ENCODE results near the gene PKP3.
"Not testable (repeated sequence)": the region's sequence is repeated elsewhere in the genome, so short reads cannot be mapped to it uniquely, and the experiment has no call there.

Gene PKP3

DNA sequence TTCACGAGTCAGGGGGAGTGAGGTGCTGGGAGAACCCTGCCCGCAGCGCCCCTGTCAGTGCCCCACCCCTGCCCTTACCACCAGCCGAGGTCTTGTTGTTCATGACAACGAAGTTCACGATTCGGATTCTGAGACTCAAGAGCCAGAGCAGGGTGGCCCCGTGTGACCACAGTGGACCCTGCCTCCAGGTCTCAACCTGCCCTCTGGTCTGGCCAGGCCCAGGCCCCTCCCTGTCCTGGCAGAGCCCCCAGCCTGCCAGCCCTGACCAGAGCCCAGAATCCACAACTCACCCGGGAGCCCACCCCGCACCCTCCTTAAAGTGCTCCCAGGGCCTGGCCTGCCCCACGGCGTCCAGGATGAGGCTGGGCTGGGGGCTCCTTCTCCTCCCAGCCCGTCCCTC is 37.9 kb downstream of the PKP3 start:
- DNase-seq: no peak

GRCh38 chr11:432501-433100 is 38.6 kb downstream of the PKP3 start:
- DNase-seq: no peak

DNA sequence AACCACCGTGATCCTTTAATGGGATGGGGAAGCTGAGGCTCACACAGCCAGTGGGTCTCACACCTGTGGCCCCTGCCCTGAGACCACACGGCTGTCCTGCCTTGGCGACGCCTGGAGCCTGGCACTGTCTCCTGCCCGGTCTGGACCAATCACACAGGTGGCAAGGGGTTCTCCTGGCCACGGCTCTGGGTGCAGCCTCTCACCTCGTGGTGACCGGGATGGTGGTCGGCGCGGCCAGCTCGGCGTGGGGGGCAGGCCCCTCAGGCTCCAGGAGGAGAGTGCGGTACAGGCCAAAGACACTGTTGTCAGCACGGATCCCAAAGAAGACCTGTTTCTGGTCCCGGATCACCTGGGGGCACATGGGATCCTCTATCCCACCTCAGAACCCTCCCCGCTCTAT is 39.1 kb downstream of the PKP3 start:
- no peak for DNase-seq

GRCh38 chr11:433641-434040 is 39.6 kb downstream of the PKP3 start:
- DNase-seq: no peak

DNA sequence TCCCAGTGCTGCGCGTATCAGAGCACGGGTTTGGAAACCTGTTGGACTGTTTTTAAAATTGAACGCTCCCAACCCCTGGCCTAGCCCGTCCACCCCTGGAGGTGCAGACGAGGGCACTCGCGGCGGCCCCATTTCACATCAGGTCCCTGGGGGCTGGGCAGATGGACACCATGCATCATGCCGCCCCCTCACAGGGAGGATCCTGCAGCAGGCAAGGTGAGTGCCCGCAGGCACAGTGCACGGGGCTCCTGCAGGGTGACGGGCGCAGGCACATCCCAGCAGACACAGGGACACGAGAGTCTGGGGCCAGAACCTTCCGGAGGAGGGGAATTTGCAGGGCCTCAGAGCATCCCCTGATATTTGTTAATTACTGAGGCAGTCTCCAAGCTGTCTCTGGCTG is 40.5 kb downstream of the PKP3 start:
- no peak for DNase-seq

GRCh38 chr11:434999-435740 is 41.2 kb downstream of the PKP3 start:
- not testable (repeated sequence) for DNase-seq

DNA sequence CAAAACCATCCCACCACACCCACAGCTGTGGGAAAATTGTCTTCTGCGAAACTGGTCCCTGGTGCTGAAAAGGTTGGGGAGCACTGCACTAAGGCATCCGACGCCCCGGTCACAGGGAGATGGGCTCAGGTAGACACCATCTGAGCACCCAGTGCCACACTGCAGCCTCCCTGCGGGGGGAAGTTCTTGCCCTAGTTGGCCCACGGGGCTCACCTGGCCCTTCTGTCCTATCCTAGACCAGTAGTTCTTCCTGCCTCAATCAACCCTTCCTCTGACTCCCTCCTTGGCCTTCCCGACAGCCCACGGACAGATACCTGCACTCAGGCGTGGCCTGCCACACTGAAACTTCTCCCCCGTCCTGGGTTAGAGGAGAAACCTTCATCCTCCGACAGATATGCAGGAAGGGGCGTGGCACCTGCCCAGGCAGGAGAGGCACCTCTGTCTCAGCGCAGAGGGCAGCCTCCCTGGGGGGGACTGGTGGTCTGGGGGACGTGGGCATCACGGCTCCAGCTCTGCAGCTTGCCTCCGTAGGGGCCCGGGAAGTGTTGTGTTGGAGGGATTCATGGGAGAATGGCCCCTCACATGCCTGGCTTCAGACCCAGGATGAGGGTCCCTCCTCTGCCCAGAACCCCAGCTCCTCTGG is 43.3 kb downstream of the PKP3 start:
- no peak for DNase-seq

DNA sequence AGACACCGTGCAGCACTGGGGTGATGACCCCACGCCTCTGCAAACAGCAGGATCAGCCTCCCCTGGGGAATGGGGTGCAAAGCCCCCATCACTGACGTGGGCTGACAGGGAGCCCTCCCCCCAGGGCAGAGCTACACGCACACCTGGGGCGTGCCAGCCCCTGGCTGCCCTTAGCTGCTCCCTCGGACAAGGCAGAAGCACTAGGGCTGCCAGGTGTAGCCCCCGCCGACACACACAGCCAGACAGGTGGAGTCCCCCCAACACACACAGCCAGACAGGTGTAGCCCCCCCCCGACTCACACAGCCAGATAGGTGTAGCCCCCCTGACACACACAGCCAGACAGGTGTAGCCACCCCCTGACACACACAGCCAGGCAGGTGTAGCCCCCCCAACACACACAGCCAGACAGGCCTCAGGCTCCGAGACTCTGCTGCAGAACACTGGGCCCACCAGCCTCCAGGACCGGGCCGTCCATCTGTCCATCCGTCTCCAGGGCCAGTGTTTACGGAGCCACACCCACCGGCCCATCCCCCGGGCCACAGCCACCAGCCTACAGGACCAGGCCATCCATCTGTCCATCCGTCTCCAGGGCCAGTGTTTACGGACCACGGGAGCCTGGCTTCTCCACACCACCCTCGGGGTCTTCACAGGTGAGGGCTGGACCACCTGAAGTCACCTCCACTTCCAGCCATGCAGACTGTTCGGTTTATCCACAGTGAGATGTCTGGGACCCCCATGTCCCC is 44.3 kb downstream of the PKP3 start:
- DNase-seq: no peak

DNA sequence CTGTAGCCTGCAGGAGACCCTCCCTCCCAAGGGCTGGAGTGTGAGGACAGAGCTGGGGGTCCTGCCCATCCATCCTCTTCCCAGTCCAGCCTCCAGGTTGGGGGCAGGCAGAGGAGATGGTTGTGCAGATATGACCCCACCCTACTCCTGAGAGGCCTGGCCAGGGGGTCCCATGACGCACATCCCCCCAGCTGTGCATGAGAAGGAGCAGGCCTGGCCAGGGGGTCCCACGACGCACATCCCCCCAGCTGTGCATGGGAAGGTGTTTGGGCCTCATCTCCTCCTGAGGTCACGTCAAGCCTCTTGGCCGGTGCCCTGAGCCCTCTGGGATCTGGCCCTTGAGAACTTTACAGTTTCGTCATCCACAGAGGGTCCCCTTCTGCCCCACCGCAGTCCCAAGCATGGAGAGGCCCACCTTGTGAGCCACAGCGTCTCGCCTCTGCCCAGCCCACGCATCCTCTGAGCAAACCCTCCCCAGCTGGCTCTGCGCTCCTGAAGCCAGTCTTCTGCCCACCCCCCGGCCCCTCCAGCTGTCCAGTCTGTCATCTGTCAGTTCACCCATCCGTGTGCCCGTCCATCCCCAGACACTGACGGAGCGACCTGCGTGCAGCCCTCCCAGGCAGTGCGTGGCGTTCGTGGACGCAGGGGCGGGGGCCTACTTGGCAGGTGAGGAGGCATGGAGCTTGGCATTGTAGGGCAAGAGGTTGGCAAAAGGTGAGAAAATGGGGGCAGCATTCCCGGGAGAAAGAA is 45.5 kb downstream of the PKP3 start:
- DNase-seq: no peak

DNA sequence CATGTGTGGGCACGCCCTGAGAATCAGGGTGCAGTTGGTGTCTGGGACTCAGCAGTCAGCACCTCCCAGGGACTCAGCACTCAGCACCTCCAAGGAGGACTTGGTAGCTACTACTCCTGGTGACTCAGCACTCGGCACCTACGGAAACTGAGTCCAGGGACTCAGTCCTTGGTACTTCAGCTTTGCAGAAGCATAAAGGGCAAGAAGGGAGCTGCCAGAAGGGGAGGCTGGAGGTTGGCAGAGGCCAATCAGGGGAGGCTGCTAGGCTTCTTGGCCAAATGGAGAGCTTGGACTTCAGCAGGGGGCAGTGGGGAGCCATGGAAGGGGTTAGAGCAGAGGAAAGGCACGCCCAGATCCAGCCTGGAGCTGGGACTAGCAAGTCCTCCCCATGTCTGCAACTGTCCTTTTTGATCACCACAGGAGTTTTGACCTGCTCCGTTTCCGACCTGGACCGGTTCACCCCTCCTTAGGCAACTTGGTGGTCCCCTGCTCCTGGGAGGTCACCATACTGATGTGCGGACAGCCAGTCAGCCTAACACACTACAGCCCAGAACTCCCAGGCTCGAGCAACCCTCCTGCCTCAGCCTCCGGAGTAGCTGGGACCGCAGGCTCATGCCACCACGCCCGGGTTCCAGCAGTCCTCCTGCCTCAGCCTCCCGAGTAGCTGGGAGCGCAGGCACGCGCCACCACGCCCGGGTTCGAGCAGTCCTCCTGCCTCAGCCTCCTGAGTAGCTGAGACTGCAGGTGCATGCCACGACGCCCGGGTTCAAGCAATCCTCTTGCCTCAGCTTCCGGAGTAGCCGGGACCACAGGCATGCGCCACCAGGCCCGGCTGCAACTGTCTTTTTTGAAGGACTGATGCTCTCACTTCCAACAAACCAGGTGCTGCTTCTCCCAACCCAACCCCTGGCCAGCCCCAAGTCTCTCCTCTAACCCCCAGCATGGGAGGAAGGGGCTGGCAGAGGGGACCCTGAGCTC is 46.3 kb downstream of the PKP3 start:
- no peak for DNase-seq

- DNase-seq: no peak
Observed at GRCh38 chr11:441043-441417, 47.0 kb downstream of the PKP3 start.

DNA sequence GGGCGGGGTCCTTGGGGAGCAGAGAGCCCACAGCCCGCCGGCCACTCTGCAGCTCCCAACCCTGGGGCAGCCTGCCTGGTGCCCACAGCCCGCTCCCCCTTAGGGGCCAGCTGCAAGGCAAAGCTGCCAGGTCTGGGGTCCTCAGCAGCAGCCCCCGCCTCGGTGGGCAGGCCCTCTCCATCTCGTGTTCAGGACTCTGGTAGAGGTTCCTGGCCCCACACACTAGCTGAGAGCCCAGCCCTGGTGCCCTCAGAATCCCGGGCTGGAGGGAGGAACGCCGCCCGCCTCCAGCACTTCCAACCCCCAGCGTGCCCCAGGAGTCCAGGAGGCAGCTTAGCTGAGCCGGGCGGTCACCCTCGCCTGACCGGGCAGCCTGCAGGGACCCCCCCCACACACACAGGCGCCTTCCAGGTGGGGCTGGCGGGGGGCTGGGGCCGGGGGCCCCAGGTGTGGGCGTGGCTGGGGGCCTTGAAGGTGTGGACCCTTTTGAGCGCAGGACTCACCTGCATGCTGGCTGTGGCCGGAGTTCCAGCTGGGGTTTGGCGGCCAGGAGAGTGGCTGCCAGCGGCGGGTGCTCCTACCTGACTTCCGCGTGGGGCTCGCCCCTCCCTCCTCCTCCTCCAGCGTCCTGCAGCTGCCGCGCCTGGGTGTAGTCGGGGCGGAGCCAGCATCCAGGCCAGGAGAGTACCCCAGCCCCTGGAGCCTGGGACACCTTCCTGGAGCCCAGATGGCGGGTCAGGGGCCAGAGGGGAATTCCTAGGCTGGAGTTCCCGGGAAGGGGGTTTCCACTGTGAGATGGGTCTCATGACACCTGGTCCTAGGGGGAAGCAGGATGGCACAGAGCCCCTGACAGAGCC is 47.6 kb downstream of the PKP3 start, which contains the start of gene ANO9:
Gene ANO9 (minus strand): TSS at position 594 of the 857 bp plus-strand sequence. CDS start 85 bp downstream, at position 509.
- DNase-seq: no peak

DNA sequence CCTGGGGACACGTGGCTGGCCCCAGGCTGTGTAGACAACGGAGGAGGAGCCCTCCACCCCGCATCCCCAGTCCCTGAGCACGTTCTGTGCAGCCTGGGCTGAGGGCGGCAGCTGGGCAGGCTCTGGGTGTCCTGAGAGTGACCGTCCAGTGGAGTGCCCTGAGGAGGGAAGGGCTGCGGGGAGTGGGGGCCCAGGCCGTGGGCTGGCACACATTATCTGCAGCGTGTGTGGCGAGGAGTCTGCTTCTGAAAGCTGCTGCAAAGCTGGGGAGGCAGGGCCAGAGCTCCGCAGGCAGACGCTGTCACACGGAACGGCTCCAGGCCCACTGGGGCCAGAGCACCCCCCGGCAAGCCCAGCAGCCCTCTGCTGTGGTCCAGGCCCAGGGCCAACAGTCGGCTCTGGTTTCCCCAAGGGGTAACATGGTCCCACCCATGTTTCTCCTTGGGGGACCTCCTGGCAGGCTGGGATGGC is 48.6 kb downstream of the PKP3 start:
- no peak for DNase-seq

GRCh38 chr11:443542-444199 is 49.7 kb downstream of the PKP3 start:
- no peak for DNase-seq

DNA sequence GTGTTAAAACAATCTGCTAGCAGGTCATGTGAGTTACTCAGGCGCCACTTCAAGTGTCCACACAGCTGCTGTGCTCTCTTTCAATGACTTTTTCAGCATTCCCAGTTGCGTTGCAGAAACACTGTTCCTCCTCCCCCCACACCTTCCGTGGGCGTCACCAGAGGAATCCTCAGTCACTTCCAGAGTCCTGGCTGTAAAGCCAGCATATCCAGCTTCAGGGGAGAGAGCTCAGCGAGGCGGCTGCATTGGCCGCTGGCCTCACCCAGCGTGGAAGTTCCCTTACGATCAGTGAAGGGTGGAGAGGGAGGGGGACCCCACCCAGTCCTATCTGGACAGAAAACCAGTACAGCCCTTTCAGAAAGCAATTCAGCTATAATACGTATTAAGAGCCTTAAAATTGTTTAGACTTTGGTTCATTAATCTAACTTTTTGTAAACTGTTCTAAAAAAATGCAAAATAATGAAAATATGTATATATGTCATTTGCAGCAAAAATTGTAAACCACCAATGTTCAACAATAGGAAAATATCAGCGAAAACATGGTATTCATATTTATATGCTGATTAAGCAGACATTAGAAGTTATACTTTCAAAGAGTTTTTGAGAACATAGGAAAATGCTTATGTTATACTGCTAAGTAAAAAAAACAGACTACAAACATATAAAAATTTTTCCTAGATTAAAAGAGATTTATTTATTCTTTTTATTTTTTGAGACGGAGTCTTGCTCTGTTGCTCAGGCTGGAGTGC is 50.6 kb downstream of the PKP3 start:
- DNase-seq: no peak

GRCh38 chr11:445765-446588 is 52.0 kb downstream of the PKP3 start:
- DNase-seq: no peak

DNA sequence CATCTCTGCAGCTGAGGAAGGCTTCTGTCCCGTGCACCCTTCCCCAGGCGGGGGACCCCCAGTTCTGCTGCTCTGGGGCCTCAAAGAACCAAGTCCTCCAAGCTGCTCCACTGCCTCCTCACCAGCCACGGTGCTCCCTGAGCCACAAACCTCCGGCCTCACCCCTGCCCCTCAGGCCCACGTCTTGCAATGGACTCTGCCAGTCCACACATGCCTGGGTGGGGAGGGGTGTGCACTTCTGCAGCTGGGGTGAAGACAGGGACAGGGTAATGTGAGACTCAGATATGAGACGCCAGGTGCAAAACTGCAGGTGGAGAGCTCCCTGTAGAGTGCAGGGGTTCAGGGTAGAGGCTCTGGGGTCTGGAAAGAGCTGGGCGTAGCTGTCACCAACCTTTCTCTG is 52.9 kb downstream of the PKP3 start:
- no peak for DNase-seq

Data from cortex of kidney (tissue), 1 donor.